HG02798 (cell line): ENCODE measurements around the gene MUC5B.
"Not testable (repeated sequence)": the region's sequence is repeated elsewhere in the genome, so short reads cannot be mapped to it uniquely, and the experiment has no call there.

Experiments used
- ATAC-seq: cut with Tn5 transposase; IDR thresholded peaks from one replicate; pipeline ENCODE4 v1.9.1; 2021; ENCODE audit warnings: mild to moderate bottlenecking; ENCODE audit not compliant: unreplicated experiment, poor library complexity

MUC5B gene

DNA sequence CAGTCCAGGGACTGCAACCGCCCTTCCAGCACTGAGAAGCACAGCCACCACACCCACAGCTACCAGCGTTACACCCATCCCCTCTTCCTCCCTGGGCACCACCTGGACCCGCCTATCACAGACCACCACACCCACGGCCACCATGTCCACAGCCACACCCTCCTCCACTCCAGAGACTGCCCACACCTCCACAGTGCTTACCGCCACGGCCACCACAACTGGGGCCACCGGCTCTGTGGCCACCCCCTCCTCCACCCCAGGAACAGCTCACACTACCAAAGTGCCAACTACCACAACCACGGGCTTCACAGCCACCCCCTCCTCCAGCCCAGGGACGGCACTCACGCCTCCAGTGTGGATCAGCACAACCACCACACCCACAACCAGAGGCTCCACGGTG lies 19.9 kb downstream of the MUC5B start:
- ATAC-seq: not testable (repeated sequence)

GRCh38 chr11:1243521-1243920 lies 20.7 kb downstream of the MUC5B start:
- ATAC-seq: not testable (repeated sequence)

DNA sequence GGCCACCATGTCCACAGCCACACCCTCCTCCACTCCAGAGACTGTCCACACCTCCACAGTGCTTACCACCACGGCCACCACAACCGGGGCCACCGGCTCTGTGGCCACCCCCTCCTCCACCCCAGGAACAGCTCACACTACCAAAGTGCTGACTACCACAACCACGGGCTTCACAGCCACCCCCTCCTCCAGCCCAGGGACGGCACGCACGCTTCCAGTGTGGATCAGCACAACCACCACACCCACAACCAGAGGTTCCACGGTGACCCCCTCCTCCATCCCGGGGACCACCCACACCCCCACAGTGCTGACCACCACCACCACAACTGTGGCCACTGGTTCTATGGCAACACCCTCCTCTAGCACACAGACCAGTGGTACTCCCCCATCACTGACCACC lies 21.7 kb downstream of the MUC5B start:
- ATAC-seq: not testable (repeated sequence)

- not testable (repeated sequence) for ATAC-seq
Observed at GRCh38 chr11:1245717-1246116, 22.9 kb downstream of the MUC5B start.

DNA sequence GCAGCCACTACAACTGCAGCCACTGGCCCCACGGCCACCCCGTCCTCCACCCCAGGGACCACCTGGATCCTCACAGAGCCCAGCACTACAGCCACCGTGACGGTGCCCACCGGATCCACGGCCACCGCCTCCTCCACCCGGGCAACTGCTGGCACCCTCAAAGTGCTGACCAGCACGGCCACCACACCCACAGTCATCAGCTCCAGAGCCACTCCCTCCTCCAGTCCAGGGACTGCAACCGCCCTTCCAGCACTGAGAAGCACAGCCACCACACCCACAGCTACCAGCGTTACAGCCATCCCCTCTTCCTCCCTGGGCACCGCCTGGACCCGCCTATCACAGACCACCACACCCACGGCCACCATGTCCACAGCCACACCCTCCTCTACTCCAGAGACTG lies 23.4 kb downstream of the MUC5B start:
- not testable (repeated sequence) for ATAC-seq

GRCh38 chr11:1247026-1247425 lies 24.2 kb downstream of the MUC5B start:
- ATAC-seq: not testable (repeated sequence)

GRCh38 chr11:1248951-1249350 lies 26.1 kb downstream of the MUC5B start:
- ATAC-seq: not testable (repeated sequence)

DNA sequence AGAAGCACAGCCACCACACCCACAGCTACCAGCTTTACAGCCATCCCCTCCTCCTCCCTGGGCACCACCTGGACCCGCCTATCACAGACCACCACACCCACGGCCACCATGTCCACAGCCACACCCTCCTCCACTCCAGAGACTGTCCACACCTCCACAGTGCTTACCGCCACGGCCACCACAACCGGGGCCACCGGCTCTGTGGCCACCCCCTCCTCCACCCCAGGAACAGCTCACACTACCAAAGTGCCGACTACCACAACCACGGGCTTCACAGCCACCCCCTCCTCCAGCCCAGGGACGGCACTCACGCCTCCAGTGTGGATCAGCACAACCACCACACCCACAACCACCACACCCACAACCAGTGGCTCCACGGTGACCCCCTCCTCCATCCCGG lies 27.5 kb downstream of the MUC5B start:
- ATAC-seq: not testable (repeated sequence)

DNA sequence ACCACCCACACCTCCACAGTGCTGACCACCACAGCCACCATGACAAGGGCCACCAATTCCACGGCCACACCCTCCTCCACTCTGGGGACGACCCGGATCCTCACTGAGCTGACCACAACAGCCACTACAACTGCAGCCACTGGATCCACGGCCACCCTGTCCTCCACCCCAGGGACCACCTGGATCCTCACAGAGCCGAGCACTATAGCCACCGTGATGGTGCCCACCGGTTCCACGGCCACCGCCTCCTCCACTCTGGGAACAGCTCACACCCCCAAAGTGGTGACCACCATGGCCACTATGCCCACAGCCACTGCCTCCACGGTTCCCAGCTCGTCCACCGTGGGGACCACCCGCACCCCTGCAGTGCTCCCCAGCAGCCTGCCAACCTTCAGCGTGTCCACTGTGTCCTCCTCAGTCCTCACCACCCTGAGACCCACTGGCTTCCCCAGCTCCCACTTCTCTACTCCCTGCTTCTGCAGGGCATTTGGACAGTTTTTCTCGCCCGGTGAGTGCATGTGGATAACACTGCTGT lies 28.4 kb downstream of the MUC5B start:
- no peak for ATAC-seq

DNA sequence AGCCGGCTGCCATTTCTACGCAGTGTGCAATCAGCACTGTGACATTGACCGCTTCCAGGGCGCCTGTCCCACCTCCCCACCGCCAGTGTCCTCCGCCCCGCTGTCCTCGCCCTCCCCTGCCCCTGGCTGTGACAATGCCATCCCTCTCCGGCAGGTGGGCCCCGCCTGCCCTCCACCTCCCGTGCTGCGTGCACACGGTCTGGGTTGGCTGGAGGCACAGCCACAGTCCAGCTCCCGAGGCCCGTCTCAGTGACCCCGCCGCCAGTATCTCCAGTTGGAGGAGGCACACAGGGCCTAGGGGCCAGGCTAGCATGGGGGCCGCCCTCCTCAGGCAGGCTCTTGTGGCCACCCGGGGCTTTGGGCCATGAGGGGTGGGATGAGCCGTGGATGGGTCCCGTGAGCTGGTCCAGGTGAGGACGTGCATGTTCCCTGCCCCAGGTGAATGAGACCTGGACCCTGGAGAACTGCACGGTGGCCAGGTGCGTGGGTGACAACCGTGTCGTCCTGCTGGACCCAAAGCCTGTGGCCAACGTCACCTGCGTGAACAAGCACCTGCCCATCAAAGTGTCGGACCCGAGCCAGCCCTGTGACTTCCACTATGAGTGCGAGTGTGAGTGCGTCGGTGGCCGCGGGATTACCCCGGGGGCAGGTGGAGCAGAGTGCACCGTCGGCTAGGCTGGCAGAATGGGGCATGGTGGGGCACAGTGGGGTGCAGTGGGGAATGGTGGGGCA lies 29.7 kb downstream of the MUC5B start:
- no peak for ATAC-seq

- no peak for ATAC-seq
Observed at GRCh38 chr11:1253103-1253485, 30.2 kb downstream of the MUC5B start.

GRCh38 chr11:1254086-1254648 lies 31.3 kb downstream of the MUC5B start:
- no peak for ATAC-seq

DNA sequence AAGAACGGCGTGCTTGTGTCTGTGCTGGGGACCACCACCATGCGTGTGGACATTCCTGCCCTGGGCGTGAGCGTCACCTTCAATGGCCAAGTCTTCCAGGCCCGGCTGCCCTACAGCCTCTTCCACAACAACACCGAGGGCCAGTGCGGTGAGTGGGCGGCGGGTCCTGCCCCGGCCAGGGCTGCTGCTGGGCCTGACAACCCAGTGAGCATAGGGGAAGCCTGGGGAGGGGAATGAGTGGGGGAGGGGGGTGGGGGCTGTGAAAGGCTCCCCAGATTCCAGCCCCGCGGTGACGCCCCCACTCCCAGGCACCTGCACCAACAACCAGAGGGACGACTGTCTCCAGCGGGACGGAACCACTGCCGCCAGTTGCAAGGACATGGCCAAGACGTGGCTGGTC lies 31.9 kb downstream of the MUC5B start:
- no peak for ATAC-seq

DNA sequence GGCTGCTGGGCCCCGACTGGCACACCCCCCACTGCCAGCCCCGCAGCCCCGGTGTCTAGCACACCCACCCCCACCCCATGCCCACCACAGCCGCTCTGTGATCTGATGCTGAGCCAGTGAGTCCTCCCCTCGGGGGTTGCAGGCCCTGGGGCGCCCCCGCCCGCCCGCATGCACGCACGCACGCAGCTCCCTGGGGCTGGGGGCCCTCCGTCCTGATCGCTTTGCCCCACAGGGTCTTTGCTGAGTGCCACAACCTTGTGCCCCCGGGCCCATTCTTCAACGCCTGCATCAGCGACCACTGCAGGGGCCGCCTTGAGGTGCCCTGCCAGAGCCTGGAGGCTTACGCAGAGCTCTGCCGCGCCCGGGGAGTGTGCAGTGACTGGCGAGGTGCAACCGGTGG lies 32.3 kb downstream of the MUC5B start:
- no peak for ATAC-seq

DNA sequence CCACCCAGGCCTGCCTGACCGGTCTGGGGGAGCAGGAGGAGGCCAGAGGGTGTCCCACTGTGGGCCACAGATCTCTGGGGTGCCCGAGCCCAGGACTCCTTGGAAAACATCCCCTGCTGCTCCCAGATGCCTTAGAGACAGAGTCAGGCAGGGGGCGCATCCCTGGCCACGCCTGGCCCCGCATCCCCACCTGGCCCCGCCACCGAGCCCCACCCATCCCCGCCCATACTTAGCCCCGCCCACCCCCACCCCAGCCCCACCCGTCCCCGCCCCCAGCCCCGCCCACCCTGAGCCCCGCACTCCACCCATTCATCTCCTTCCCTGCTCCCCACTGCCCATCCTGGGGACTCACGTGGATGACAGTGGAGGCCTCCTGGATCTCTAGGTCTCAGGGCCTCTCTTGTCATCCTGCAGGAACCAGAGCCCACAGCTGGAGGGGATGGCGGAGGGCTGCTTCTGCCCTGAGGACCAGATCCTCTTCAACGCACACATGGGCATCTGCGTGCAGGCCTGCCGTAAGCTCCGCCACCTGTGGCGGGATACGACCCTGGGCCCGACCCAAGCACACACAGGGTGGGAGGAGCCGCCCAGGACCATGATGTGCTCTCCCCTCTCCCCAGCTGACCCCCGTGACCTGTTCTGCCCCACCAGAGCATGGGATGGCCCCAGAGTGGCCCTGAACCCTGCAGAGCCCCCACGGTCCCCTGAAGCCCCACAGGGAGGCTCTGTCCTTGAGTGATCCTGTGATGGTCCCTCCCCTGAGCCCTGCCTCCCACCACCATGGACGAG lies 33.6 kb downstream of the MUC5B start:
- no peak for ATAC-seq

- no peak for ATAC-seq
Observed at GRCh38 chr11:1257366-1257765, 34.5 kb downstream of the MUC5B start.

- no peak for ATAC-seq
Observed at GRCh38 chr11:1257916-1258315, 35.0 kb downstream of the MUC5B start.

GRCh38 chr11:1258401-1259075 lies 35.7 kb downstream of the MUC5B start:
- ATAC-seq: no peak

GRCh38 chr11:1259076-1259461 lies 36.2 kb downstream of the MUC5B start:
- no peak for ATAC-seq

DNA sequence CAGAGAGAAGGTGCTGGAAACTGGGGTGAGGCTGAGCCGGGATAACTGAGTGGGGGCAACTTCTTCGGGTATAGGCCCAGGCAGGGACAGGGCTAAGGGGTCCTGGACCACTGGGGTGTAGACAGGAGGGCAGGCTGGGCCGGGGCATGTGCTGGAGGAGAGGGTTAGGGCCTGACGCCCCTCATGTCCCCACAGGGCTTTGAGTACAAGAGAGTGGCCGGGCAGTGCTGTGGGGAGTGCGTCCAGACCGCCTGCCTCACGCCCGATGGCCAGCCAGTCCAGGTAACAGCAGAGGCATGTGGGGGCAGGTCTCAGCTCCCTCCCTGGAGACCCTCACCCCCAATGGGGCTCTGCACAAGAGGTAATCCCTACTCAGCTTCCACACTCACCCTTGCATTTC lies 36.7 kb downstream of the MUC5B start:
- ATAC-seq: no peak
